ENCODE results near the gene RNF13.

DNA sequence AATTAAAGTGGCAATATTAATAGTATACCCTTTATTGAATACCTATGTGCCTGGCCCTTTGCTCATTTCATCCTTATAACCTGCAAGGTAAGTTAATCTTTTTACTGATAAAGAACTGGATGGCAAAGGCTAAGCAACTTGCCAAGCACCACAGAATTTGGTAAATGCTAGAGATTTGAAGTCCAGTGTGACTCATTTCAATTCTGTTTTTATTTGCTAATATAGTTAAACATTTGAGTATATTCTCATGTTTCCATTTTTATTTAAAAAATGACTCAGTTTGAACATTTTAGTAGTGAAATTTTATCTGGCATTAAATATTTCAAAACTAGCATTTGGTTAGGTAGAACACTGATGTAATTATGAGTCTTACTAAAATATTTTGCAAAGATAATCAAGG is 146.4 kb downstream of the RNF13 start:
- TF ChIP-seq ZNF565 (CRISPR knock-in tag; conservative IDR thresholded peaks at IDR 0.05; ENCODE audit: low read depth), result no peak
- TF ChIP-seq ZFP30 (CRISPR knock-in tag; IDR thresholded peaks at IDR 0.05), result no peak
- no peak for TF ChIP-seq OSR1 (CRISPR knock-in tag; IDR thresholded peaks at IDR 0.05)
- TF ChIP-seq ZFP3 (CRISPR knock-in tag; IDR thresholded peaks at IDR 0.05), result no peak

All from SK-N-SH treated with all-trans-retinoic acid at 6 μM for 48 hours (cell line).